OCI-M2 (cell line): ENCODE data around the gene CHCHD1.
"Not testable (repeated sequence)": the region's sequence is repeated elsewhere in the genome, so short reads cannot be mapped to it uniquely, and the experiment has no call there.

Experiments used
- DNase-seq: peaks from one replicate; lab custom pipeline; 2025; ENCODE audit not compliant: unreplicated experiment; lab: John Stamatoyannopoulos, UW

CHCHD1 gene

GRCh38 chr10:73791871-73792400 is 10.1 kb downstream of the CHCHD1 start:
- no peak for DNase-seq

- DNase-seq, result no peak
These were observed 11.6 kb downstream of the CHCHD1 start for GRCh38 chr10:73793456-73793855.

- not testable (repeated sequence) for DNase-seq
These were observed 13.6 kb downstream of the CHCHD1 start for GRCh38 chr10:73795491-73795890.

DNA sequence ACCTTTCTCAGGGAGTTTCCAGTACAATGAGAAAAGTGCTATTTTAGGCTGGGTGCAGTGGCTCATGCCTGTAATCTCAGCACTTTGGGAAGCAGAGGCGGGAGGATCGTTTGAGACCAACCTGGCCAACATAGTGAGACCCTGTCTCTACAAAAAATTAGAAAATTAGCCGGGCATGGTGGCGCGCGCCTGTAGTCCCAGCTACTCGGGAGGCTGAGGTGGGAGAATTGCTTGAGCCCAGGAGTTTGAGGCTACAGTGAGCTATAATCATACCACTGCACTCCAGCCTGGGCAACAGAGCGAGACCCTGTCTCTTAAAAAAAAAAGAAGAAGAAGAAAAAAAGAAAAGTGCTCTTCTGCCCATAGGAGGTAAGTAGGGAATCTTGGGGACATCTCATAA is 14.2 kb downstream of the CHCHD1 start:
- not testable (repeated sequence) for DNase-seq

- DNase-seq, result no peak
These were observed 14.9 kb downstream of the CHCHD1 start for GRCh38 chr10:73796766-73797165.

DNA sequence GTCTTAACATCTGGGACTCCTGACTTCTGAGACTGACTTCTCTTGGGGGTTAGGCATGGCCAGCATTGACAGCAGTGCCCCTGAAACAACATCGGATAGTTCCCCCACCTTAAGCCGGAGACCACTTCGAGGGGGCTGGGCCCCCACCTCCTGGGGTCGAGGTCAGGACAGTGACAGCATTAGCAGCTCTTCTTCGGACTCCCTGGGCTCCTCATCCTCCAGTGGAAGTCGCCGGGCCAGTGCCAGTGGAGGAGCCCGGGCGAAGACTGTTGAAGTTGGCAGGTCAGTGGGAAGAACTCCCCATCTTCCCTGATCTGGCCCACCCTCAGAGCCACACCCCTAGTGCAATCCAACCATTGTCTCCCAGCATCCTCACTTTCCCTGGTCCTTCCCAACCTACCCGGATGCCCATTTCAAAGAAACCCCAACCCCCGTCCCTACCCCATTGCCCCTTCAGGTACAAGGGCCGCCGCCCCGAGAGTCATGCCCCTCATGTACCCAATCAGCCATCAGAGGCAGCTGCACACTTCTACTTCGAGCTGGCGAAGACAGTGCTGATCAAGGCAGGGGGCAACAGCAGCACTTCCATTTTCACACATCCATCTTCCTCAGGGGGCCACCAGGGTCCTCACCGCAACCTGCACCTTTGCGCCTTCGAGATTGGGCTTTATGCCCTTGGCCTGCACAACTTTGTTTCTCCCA is 15.6 kb downstream of the CHCHD1 start:
- DNase-seq, result no peak

- no peak for DNase-seq
These were observed 16.2 kb downstream of the CHCHD1 start for GRCh38 chr10:73798087-73798486.

GRCh38 chr10:73798927-73799560 is 17.2 kb downstream of the CHCHD1 start:
- DNase-seq, result no peak

- no peak for DNase-seq
These were observed 18.2 kb downstream of the CHCHD1 start for GRCh38 chr10:73799899-73800559.

DNA sequence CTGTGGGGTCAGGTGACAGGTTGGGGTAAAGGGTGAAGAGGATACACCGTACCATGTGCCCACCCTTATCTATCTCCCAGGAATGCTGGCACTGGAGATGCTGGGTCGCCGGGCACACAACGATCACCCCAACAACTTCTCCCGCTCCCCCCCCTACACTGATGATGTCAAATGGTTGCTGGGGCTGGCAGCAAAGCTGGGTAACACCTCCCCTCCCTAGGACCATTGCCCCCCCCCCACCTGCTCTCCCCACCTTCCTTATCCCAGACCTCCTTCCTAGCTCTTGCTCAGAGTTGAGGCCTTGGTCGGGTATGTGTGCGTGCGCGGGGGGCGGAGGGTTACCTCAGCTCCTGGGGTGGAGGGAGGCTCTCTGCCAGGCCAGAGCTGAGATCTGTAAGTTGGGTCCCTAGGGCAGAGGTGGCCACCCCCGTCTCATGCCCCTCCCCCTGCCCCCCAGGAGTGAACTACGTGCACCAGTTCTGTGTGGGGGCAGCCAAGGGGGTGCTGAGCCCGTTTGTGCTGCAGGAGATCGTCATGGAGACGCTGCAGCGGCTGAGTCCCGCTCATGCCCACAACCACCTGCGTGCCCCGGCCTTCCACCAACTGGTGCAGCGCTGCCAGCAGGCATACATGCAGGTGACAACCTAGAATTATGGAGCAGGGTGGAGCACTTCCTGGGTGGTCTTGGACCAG is 18.9 kb downstream of the CHCHD1 start:
- no peak for DNase-seq

DNA sequence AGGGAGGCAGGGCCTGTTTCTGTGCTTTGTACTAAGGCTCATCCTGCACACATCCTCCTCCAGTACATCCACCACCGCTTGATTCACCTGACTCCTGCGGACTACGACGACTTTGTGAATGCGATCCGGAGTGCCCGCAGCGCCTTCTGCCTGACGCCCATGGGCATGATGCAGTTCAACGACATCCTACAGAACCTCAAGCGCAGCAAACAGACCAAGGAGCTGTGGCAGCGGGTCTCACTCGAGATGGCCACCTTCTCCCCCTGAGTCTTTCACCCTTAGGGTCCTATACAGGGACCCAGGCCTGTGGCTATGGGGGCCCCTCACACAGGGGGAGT is 19.4 kb downstream of the CHCHD1 start:
- DNase-seq, result no peak

DNA sequence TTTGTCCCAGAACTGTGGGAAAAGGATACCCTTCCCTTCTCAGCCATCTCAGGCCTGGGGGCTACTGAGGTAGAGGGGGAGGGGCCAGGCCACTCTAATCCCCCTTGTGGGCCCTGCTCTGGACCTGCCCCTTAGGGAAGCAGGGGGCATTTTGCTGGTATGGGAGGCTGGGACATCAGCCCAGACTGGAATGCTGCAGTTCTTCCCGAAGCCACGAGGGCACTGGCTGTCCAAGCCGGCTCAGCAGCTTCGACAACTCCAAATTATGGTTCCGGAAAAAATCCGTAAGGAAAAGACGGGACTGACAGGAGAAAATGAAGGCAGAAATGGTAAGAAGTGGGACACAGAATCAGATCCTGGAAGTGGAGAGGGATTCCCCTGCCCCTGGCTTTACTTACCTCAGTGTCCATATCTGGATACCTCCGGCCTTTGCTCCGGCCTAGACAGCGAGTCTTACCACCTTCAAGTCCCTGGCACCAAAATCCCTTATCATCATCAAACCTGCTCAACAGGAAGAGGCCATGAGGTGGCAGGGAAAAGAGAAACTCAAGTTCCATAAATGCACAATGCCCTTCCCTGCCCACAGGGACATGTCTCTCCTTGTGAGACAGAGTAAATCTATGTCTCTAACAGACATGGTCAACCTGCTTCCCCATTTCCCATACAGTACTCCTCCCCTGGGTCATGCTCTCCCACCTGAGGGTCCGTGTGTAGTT is 20.6 kb downstream of the CHCHD1 start:
- DNase-seq, result no peak

- no peak for DNase-seq
These were observed 21.9 kb downstream of the CHCHD1 start for GRCh38 chr10:73803680-73804286.

GRCh38 chr10:73806176-73806950 is 24.5 kb downstream of the CHCHD1 start:
- DNase-seq, result no peak

DNA sequence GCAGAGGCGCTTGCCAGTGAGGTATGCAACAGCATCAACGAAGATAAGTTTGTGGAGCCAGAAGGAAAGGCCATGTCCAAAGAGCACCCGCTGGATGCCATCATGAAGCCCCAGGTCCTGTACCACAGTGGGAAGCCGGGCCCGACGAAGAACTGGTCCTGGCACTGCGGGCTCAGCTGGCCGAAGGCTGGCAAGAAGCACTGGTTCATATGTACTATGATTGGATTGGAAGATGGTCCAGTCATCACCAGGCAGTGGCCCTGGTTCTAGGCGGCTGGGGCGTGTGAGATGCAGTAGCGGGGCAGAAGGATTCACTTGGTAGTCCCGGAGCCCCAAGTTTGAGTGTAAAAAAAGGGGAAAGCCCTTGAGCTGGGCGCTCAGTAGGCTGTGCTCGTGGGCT is 25.6 kb downstream of the CHCHD1 start:
- DNase-seq, result no peak

DNA sequence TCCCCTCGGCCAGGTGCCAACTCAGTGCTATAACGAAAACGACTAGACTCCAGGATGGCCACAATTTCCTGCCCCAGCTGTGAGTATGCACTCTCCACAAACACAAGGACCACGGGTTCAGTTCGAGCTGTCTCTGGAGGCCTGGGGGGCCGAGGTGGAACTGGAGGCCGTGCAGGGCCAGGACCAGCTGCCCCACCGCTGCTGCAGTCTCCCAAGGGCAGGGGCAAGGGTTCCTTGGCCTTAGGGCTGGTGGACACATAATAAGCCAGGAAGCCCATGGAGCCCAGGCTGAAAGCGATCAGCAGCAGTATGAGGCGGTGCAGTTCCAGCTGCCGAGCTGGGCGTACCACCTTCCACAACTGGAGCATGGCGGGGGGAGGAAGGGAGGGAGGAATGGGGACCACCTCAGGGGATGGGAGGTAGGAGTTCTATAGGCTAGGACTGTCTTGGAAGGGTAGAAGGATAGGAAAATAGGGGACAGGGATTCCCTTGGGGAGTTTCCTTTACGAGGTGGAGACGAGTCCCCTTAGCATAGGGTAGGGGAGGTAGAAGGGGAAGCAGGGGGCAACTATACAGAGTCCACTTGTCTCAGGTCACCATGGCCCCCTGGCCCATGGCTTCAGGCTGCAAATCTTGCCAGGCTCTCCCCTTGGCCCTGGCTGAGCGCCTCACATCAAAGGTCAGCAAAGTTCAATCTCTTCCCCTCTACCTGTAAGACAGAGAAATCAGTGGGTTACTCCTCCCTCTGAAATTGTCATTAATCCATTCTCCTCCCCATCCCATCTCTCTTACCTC is 26.4 kb downstream of the CHCHD1 start:
- DNase-seq, result no peak

GRCh38 chr10:73809061-73809818 is 27.4 kb downstream of the CHCHD1 start:
- no peak for DNase-seq

DNA sequence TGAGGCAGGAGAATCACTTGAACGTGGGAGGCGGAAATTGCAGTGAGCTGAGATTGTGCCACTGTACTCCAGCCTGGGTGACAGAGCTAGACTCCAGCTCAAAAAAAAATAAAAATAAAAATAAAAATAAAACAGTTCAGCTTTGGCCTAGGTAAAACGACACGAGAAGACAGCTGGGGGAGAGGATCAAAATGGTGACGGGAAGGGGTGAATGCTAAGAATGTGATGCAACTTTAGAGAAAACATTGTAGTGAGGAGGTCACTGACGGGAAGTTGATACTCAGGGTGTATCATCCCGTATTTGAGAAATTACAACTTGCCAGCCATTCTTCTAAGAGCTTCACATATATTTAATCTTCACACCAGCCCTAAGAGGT is 28.5 kb downstream of the CHCHD1 start:
- DNase-seq, result no peak
